Hepatocyte (in vitro differentiated cells): ENCODE results near the gene USP17L15.
"Not testable (repeated sequence)": the region's sequence is repeated elsewhere in the genome, so short reads cannot be mapped to it uniquely, and the experiment has no call there.

ENCODE experiments used
- EZH2 ChIP-seq: fragments of 200-600 bp; sonication (generic); IDR thresholded peaks from 2 replicates; pipeline ENCODE4 v1.6.1; 2016; ENCODE audit warnings: antibody characterized with exemption, mild to moderate bottlenecking, borderline replicate concordance
- TF ChIP-seq, protein P1 (sequence below): fragments of 200-600 bp; sonication (generic); IDR thresholded peaks from 2 replicates; pipeline ENCODE4 v1.5.1; 2016; ENCODE audit warnings: antibody characterized with exemption, mild to moderate bottlenecking; ENCODE audit not compliant: poor library complexity

DNA sequence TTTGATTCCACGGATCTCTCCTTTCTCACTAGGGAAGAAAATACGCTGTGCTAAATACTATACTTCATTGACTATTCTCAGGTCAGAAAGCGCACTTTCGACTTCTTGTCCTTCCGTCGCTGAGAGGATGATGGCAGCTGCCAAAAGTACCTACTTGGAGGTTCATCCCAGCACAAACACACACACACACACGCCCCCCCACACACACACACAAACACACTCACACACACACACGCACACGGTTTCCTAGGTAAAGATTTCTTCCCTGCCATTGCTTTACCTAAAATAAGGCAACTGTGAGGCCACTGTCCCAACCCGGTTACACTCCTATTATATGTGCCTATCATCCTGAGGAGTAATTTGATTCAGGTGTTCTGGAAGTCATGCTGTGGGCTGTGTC is 37.5 kb downstream of the USP17L15 start:
- TF ChIP-seq EZH2: not testable (repeated sequence)
- TF ChIP-seq, protein P1, sequence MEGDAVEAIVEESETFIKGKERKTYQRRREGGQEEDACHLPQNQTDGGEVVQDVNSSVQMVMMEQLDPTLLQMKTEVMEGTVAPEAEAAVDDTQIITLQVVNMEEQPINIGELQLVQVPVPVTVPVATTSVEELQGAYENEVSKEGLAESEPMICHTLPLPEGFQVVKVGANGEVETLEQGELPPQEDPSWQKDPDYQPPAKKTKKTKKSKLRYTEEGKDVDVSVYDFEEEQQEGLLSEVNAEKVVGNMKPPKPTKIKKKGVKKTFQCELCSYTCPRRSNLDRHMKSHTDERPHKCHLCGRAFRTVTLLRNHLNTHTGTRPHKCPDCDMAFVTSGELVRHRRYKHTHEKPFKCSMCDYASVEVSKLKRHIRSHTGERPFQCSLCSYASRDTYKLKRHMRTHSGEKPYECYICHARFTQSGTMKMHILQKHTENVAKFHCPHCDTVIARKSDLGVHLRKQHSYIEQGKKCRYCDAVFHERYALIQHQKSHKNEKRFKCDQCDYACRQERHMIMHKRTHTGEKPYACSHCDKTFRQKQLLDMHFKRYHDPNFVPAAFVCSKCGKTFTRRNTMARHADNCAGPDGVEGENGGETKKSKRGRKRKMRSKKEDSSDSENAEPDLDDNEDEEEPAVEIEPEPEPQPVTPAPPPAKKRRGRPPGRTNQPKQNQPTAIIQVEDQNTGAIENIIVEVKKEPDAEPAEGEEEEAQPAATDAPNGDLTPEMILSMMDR: not testable (repeated sequence)
